B cell (primary cell): ENCODE results near the gene ENDOV. TPM values are rescaled to one million over a fixed set of nuclear protein-coding genes. Genes with fewer than 3 reads are reported as not detected.

ENCODE experiments used
- ATAC-seq: fragments of 200-7000 bp; cut with Tn5 transposase; one replicate; pipeline ENCODE4 v1.10.0; 2021; ENCODE audit warnings: low read depth, mild to moderate bottlenecking, moderate number of reproducible peaks, moderate library complexity
- CTCF ChIA-PET: fragments of 350-600 bp; sonication (Branson Sonifier 250); formaldehyde crosslinking; loops from one replicate; lab custom pipeline; 2021; ENCODE audit warnings: antibody characterized with exemption, inconsistent platforms; lab: Charles Lee
- POLR2A ChIA-PET: fragments of 350-600 bp; sonication (Branson Sonifier 250); formaldehyde crosslinking; loops from one replicate; lab custom pipeline; 2021; ENCODE audit warnings: antibody characterized with exemption; lab: Charles Lee
- DNase-seq: peaks from one replicate; pipeline ENCODE4 v3.0.0; 2013
- H2AFZ ChIP-seq: 2 replicates; pipeline ENCODE4 v1.6.1; 2012; ENCODE audit warnings: mild to moderate bottlenecking, low read depth, low read length; ENCODE audit not compliant: insufficient read depth, poor library complexity, severe bottlenecking
- H3K27ac ChIP-seq, 2 donors: 1 replicate in 1 of 2; 2 replicates in 1 of 2; pipeline ENCODE4 v1.5.1; 2012 to 2013; ENCODE audit warnings: low read length in 2 of 2, mild to moderate bottlenecking in 2 of 2, moderate library complexity in 1 of 2
- H3K27me3 ChIP-seq, 4 experiments: fragments of 200-600 bp in 1 of 4; sonication (generic) in 1 of 4; replicated peaks in 1 of 4; 1 replicate in 2 of 4; 2 replicates in 2 of 4; pipeline versions ENCODE4 v1.6.1 to v1.7.0; 2013 to 2016; ENCODE audit warnings: low read length in 3 of 4, mild to moderate bottlenecking in 2 of 4, mixed read lengths in 1 of 4, moderate library complexity in 1 of 4; ENCODE audit not compliant: insufficient read depth in 4 of 4, control insufficient read depth in 3 of 4; ENCODE audit errors: control extremely low read depth in 1 of 4
- H3K36me3 ChIP-seq, 2 experiments: replicated peaks in 1 of 2; 1 replicate in 1 of 2; 2 replicates in 1 of 2; pipeline versions ENCODE4 v1.6.1 to v1.7.1; 2013; ENCODE audit warnings: low read length in 1 of 2; ENCODE audit not compliant: insufficient read depth in 2 of 2, control insufficient read depth in 1 of 2; ENCODE audit errors: control extremely low read depth in 1 of 2, extremely low read depth in 1 of 2
- H3K4me1 ChIP-seq, 2 donors: fragments of 200-600 bp in 1 of 2; sonication (generic) in 1 of 2; 1 replicate in 1 of 2; 2 replicates in 1 of 2; pipeline versions ENCODE4 v1.5.1 to v1.6.1; 2013 to 2017; ENCODE audit warnings: low read length in 2 of 2; ENCODE audit not compliant: control insufficient read depth in 2 of 2, insufficient read depth in 2 of 2
- H3K4me2 ChIP-seq: replicated peaks from 2 replicates; pipeline ENCODE3; 2012; ENCODE audit warnings: mild to moderate bottlenecking, low read depth, low read length; ENCODE audit not compliant: poor library complexity, severe bottlenecking
- H3K4me3 ChIP-seq, 5 experiments: fragments of 200-600 bp in 1 of 5; sonication (generic) in 1 of 5; 1 replicate in 3 of 5; 2 replicates in 2 of 5; pipeline versions ENCODE4 v1.5.1 to v1.7.0; 2011 to 2016; ENCODE audit warnings: low read length in 4 of 5, mild to moderate bottlenecking in 4 of 5, low read depth in 2 of 5, control low read depth in 1 of 5, moderate library complexity in 1 of 5; ENCODE audit not compliant: insufficient read depth in 1 of 5; ENCODE audit errors: control extremely low read depth in 1 of 5, extremely low read depth in 1 of 5
- H3K79me2 ChIP-seq: fragments of 200-600 bp; sonication (generic); one replicate; pipeline ENCODE4 v1.6.0; 2016; ENCODE audit warnings: low read length; ENCODE audit not compliant: control insufficient read depth, insufficient read depth
- H3K9ac ChIP-seq: fragments of 200-600 bp; sonication (generic); 2 replicates; pipeline ENCODE4 v1.6.1; 2017; ENCODE audit warnings: mild to moderate bottlenecking, low read length, moderate library complexity
- H3K9me3 ChIP-seq, 3 donors: one replicate each; pipeline versions ENCODE4 v1.6.1 to v1.7.1; 2013; ENCODE audit warnings: low read length in 2 of 3; ENCODE audit not compliant: control insufficient read depth in 2 of 3, insufficient read depth in 1 of 3; ENCODE audit errors: control extremely low read depth in 1 of 3
- H4K20me1 ChIP-seq: 2 replicates; pipeline ENCODE4 v1.6.0; 2012; ENCODE audit warnings: mild to moderate bottlenecking, low read length; ENCODE audit not compliant: insufficient read depth, control insufficient read depth, poor library complexity, severe bottlenecking
- H3K27ac Mint-ChIP-seq: one replicate; pipeline ENCODE4 v1.8.0; 2021; ENCODE audit warnings: mixed read lengths
- H3K27me3 Mint-ChIP-seq: one replicate; pipeline ENCODE4 v1.8.0; 2021; ENCODE audit warnings: mixed read lengths
- H3K4me1 Mint-ChIP-seq: one replicate; pipeline ENCODE4 v1.8.0; 2021; ENCODE audit warnings: mixed read lengths
- H3K4me3 Mint-ChIP-seq: one replicate; pipeline ENCODE4 v1.8.0; 2021; ENCODE audit warnings: mixed read lengths
- H3K9me3 Mint-ChIP-seq: one replicate; pipeline ENCODE4 v1.8.0; 2022; ENCODE audit warnings: mixed read lengths; ENCODE audit not compliant: insufficient read depth
- CTCF ChIP-seq: fragments of 200-600 bp; IDR thresholded peaks from one replicate; pipeline ENCODE4 v1.8.0; 2022; ENCODE audit warnings: antibody characterized with exemption, mild to moderate bottlenecking
- EZH2 ChIP-seq: IDR thresholded peaks from 2 replicates; pipeline ENCODE4 v1.6.1; 2012; ENCODE audit warnings: borderline replicate concordance, low read depth, mild to moderate bottlenecking, moderate library complexity, low read length; ENCODE audit not compliant: insufficient read depth, poor library complexity, severe bottlenecking
- WGBS: methylation state at CpG from one replicate; pipeline ENCODE4 v1.1.5; 2013; ENCODE audit warnings: missing lambda C conversion rate; ENCODE audit not compliant: insufficient coverage; 5-methylcytosine and 5-hydroxymethylcytosine counted together
- intact Hi-C: fragments of 100-400 bp; cut with micrococcal nuclease; formaldehyde crosslinking; loops from one replicate; pipeline ENCODE4 v1.10.0; 2022
- polyA plus RNA-seq: library from polyadenylated mRNA; depleted of rRNA; stranded (reverse); fragments of >200 nt; gene quantifications from 2 replicates; pipeline ENCODE4 v1.2.3, GENCODE V29; 2012
- total RNA-seq, 2 donors: library from RNA; stranded (reverse); fragments of 120-200 nt in 1 of 2; gene quantifications; 1 replicate in 1 of 2; 2 replicates in 1 of 2; pipeline versions ENCODE4 v1.2.3 to v1.2.4, GENCODE V29; 2013 to 2022

Gene ENDOV
- total and polyA plus RNA-seq, 2 donors (not counting 1 experiment from before 2014, with no cell fraction given), result 25.3 to 49.5 TPM

- no peak overlapping the region for H3K4me3 ChIP-seq
- POLR2A ChIA-PET, result no interaction called here
- Mint-ChIP-seq H3K4me3 (no peak overlapping the region), H3K4me1 (no peaks in the 10 kb centered on the region), H3K27me3 (no peaks in the 10 kb centered on the region), H3K9me3 (no peaks in the 10 kb centered on the region), H3K27ac (no peak overlapping the region)
- no peaks in the 10 kb centered on the region for H3K4me1 ChIP-seq
- no peak overlapping the region for H3K27ac ChIP-seq
- no peaks in the 10 kb centered on the region for H3K9me3 ChIP-seq
- no peak overlapping the region for H3K4me2 ChIP-seq
- H3K9ac ChIP-seq, result no peak overlapping the region
- DNase-seq (no peak), ATAC-seq (no peak)
- CTCF ChIA-PET, result interaction anchor here (2.1 kb wide), 1 partner anchor 10 kb away, joined by 6 read pairs; no protein-coding TSS in a partner anchor
- over 99% methylated on average over 9 of the region's 11 CpGs for WGBS
- no peaks in the 10 kb centered on the region for H3K79me2 ChIP-seq
- no peak overlapping the region for H2AFZ ChIP-seq
- H4K20me1 ChIP-seq, result no peaks in the 10 kb centered on the region
- no peaks in the 10 kb centered on the region for H3K27me3 ChIP-seq
- peaks cover 9 to 95% of the 10 kb centered on the region in 2 experiments for H3K36me3 ChIP-seq
- intact Hi-C loops, result no loop called here
- TF ChIP-seq CTCF (no peak), EZH2 (no peak)
Measured at GRCh38 chr17:80372456-80372855, 42.5 kb upstream of the ENDOV start.

- no peak overlapping the region for H3K4me2 ChIP-seq
- no peaks in the 10 kb centered on the region for H3K9me3 ChIP-seq
- ChIA-PET POLR2A (no interaction called here), CTCF (no interaction called here)
- no peak overlapping the region for H3K4me3 ChIP-seq
- peaks cover 9 to 95% of the 10 kb centered on the region in 2 experiments for H3K36me3 ChIP-seq
- no peak for TF ChIP-seq EZH2
- no peak for TF ChIP-seq CTCF
- no peak overlapping the region for H3K27ac ChIP-seq
- no peaks in the 10 kb centered on the region for H3K27me3 Mint-ChIP-seq
- H3K4me1 Mint-ChIP-seq, result no peaks in the 10 kb centered on the region
- H3K27me3 ChIP-seq, result no peaks in the 10 kb centered on the region
- H3K9me3 Mint-ChIP-seq, result no peaks in the 10 kb centered on the region
- no peak overlapping the region for H3K9ac ChIP-seq
- ATAC-seq (no peak), DNase-seq (no peak)
- no peak overlapping the region for H3K27ac Mint-ChIP-seq
- intact Hi-C loops, result no loop called here
- over 99% methylated on average over 12 of the region's 18 CpGs for WGBS
- no peaks in the 10 kb centered on the region for H4K20me1 ChIP-seq
- H3K4me1 ChIP-seq, result no peaks in the 10 kb centered on the region
- H3K79me2 ChIP-seq, result no peaks in the 10 kb centered on the region
- no peak overlapping the region for H2AFZ ChIP-seq
- no peak overlapping the region for H3K4me3 Mint-ChIP-seq
Measured at GRCh38 chr17:80372922-80373570, 41.9 kb upstream of the ENDOV start.
